Superior temporal gyrus (tissue), 1 donor: ENCODE data around the gene SERPINE1.
"Not testable (repeated sequence)": the region's sequence is repeated elsewhere in the genome, so short reads cannot be mapped to it uniquely, and the experiment has no call there.

Experiments used
- DNase-seq: peaks from one replicate; pipeline ENCODE4 v3.0.0-alpha.2; 2016; ENCODE audit errors: extremely low spot score

Gene SERPINE1

DNA sequence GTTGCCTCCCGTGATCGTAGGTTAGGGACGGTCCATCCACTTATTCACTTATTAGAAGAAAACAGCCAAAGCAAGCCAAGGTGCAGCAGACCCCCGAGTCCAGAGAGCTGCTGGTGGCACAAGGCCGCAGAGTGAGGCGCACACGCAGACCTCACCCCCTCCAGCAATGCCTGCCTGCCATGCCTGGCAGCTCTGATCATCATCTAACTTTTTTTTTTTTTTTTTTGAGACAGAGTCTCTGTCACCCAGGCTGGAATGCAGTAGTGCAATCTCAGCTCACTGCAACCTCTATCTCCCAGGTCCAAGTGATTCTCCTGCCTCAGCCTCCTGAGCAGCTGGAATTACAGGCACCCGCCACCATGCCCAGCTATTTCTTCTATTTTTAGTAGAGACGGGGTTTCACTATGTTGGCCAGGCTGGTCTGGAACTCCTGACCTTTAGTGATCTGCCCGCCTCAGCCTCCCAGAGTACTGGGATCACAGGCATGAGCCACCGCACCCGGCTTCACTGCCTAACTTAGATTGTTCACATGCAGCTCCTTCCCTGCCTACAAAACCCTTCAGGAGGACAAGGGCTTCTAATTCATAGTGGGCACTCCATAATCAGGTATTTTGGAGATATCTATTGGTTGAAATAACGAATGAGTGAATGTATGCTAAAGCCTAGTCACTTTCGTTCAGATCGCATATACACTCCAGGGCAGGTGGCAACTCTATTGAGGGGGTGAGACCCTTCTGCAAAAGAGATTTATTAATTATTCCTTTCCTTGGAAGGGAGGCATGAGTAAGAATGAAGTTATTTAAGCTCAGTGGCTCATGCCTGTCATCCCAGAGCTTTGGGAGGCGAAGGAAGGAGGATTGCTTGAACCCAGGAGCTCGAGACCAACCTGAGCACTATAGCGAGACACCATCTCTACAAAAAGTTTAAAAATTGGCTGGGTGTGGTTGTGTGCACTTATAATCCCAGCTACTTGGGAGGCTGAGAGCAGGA, 25.8 kb upstream of the SERPINE1 start:
- no peak for DNase-seq

DNA sequence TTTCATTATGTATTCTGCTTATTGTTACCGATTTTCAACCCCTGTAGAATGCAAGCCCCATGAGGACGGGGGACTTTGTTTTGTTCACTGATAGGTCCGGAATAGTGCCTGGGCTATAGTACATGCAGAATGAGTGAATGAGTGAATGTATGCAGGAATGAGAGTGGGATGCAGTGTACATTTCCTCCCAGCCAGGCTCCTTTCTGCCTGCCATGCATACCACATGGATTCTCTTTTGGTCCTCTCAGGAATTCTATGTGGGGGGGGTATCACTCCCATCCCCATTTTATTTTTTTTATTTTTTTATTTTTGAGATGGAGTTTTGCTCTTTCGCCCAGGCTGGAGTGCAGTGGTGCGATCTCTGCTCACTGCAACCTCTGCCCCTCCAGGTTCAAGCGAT, 24.9 kb upstream of the SERPINE1 start:
- DNase-seq = no peak

DNA sequence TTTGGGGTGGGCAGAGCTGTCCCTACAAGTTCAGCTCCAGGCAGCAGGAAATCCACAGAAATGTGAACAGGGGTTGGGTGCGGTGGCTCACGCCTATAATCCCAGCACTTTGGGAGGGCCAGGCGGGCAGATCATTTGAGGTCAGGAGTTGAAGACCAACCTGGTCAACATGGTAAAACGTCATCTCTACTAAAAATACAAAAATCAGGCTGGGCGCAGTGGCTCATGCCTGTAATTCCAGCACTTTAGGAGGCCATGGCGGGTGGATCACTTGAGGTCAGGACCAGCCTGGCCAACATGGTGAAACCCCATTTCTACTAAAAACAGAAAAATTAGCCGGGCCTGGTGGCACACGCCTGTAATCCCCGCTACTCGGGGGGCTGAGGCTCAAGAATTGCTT, 23.2 kb upstream of the SERPINE1 start:
- not testable (repeated sequence) for DNase-seq

DNA sequence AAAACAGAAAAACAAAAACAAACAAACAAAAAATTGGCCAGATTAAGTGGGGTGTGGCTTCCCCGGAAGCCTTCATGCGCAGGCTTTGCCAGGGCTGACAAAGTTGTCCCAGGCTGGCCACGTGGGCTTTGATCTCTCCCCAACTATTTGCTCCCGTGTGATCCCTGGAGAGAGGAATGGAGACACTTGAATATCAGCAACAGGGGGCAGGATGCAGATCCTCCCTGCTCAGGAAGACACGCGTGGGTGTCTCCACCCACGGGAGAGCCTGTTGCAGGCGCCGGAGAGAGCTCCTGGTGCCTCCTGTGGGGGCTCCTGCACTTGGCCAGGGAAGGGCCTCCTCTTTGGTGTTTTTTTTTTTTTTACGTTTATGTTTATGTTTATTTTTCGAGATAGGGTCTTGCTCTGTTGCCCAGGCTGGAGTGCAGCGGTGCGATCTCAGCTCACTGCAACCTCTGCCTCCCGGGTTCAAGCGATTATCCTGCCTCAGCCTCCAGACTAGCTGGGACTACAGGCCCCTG, 22.7 kb upstream of the SERPINE1 start:
- no peak for DNase-seq

DNA sequence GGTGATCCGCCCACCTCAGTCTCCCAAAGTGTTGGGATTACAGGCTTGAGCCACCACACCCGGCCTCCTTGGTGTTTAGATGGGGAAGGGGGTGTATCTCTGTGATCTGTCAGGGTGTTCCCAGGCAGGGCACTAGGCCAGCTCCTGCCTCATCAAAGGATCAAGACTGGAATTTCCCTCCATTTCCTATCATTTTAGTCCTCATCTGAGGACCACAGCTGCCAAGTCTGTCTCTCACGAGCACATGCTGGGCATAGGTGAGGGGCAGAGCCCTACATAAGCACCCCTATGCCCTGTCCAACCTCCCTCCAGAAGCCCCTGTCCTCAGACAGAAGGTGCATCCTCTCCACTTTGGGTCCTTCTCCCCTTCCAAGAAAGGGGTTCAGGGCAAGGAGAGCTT, 22.1 kb upstream of the SERPINE1 start:
- no peak for DNase-seq

DNA sequence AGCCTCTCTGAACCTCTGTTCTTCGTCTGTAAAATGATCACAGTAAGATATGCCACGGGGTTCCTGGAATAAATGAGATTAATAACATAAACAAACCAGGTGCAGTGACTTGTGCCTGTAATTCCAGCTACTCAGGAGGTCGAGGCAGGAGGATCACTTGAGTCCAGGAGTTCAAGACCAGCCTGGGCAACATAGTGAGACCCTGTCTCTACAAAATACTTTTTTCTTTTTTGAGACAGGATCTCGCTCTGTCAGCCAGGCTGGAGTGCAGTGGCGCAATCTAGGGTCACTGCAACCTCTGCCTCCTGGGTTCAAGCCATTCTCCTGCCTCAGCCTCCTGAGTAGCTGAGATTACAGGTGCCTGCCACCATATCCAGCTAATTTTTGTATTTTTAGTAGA, 21.7 kb upstream of the SERPINE1 start:
- DNase-seq = not testable (repeated sequence)

DNA sequence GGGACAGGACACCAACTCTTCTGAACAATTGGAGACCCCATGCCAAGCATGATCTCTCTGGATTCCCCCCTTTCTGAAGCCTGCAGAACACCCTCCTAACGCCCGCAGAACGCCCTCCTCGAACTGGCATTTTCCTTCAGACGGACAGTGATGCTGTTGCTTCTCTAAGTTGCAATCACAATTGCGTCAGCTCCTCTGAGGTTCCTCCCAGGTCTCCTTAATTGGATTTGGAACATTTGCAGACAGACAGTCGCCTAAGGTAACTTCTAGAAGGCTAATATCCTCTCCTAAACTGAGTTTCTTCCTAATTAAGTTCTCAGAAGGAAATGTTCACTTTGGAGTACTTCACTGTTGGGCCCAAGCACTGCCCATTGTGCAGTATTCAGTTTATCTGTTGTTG, 20.5 kb upstream of the SERPINE1 start:
- DNase-seq = no peak

DNA sequence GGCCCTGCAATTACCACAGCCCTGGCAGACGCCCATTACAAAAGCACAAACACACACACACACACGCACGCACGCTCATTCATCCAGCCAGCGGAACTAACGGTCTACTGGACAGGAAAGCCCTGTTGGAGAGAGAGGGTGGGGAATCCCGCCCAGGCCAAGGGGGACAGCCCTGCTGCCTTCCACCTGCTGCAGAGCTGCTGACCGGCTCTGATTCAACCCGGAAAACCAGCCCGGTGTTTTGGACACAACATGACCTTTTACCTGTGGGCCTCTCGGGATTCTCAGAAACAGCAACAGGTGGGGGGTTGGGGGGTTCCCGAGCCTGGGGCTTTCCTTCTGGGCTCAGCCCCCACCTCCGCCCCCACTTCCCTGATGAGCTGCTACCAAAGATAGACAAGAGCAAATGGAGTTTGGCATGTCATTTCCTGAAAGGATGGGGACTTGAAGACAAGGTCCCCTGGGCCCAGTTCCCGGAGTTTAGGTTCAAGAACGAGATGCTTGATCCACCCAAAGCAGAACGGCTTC, 18.5 kb upstream of the SERPINE1 start:
- DNase-seq = no peak

DNA sequence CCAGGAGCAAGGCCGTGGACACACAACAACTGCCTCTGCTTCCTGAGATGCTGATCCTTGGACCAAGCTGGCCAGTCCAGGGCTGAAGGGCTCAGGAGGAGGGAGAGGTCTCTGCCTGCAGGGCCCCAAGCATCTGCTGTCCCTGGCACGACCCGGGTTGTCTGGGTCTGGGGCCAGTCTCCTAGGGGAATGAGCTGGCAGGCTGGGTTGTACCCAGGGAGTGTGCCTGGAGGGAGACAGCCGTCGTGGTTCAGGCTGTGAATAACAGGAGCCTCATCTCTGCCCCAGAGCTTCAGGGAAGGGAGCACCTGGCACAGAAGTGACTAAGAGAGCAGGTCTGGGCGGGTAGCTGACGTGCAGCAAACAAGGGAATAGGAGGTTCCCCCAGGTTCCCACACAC, 17.9 kb upstream of the SERPINE1 start:
- DNase-seq = no peak

DNA sequence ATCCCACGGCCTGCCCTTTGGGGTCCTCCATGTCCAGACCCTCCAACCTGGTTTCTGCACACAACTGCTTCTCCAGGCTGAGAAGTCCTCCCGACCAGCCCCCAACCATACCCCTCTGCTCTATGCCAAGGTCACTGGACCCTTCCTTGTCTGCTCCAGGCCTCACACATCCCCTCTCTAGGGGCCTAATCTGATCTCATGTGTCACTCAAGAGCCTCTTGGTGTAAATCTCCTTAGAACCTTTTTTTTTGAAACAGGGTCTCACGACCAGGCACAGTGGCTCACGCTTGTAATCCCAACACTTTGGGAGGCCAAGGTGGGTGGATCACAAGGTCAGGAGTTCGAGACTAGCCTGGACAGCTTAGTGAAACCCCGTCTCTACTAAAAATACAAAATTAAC, 17.5 kb upstream of the SERPINE1 start:
- DNase-seq = no peak

DNA sequence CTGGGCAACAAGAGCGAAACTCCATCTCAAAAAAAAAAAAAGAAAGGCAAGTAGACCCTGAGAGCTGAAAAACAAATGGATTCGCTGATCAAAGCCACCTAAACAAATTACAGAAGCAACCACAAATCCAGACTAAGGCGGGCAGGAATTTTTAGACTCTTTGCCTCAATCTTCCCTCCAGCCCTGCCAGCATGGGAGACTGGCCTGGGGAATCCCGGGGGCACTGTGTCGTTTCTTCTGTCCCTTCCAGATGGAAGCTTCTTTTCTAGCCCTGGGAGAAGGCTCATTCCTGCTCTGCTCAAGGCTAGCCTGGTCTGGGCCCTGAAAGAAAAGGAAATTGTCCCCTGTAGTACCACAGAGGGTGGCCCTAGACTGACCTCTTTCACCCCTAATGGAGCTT, 15.6 kb upstream of the SERPINE1 start:
- DNase-seq = no peak

DNA sequence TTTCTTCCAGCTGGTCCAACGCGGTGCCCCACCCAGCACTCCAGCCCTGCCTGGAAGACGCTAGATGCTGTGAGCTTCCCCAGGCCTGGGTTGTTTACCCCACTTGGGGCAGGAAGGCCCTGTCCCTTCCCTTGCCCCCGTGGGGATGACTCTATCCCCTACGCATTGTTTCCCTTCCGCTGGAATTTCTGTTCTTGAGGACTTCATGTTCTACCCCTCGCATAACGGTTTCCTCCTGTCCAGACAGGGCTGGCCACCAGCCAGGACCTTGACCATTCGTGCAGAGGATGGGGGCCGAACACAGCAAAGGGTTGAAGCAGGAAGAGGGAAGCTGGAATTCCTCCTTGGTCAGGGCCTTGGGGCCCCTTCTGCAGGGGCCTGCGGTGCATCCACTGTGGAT, 14.7 kb upstream of the SERPINE1 start:
- DNase-seq = no peak

DNA sequence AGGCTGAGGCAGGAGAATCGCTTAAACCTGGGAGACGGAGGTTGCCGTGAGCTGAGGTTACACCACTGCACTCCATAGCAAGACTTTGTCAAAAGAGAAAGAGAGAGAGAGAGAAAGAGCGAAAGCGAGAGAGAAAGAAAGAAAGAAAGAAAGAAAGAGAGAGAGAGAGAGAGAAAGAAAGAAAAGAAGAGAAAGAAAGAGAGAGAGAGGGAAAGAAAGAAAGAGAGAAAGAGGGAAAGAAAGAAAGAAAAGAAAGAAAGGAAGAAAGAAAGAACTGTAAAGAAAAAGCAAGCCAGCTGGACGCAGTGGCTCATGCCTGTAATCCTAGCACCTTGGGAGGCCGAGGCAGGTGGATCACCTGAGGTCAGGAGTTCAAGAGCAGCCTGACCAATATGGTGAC, 13.8 kb upstream of the SERPINE1 start:
- not testable (repeated sequence) for DNase-seq

DNA sequence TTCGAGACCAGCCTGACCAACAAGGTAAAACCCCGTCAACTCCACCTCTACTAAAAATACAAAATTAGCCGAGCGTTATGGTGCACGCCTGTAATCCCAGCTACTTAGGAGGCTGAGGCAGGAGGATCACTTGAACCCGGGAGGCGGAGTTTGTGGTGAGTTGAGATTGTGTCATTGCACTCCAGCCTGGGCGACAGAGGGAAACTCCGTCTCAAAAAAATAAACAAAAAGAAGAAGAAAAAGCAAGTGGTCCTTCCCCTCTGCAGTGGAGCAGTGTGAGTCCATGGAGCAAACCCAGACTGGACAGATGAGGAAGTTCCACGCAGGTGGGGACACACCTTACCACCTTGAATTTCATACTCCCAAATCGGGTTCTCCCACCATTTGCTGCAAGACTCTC, 13.1 kb upstream of the SERPINE1 start:
- no peak for DNase-seq

DNA sequence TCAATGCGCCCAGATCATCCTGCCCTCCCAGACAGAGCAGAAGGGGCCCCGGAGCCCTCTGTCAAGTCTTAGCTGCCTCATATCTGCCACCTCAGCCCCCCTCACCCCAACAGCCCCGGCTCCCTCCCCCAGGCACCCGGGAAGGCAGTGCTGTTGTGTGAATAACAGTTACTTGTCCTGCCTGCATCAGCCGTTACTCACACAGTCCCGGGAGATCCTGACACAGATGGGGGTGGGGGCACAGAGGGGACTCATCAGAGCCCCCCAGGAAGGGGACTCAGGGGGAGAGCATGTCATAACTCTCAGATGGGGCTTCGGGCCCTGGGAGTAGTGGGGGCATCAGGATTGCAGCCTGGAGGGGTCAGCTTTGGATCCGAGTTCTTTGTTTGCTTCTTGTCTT, 12.4 kb upstream of the SERPINE1 start:
- DNase-seq = no peak

DNA sequence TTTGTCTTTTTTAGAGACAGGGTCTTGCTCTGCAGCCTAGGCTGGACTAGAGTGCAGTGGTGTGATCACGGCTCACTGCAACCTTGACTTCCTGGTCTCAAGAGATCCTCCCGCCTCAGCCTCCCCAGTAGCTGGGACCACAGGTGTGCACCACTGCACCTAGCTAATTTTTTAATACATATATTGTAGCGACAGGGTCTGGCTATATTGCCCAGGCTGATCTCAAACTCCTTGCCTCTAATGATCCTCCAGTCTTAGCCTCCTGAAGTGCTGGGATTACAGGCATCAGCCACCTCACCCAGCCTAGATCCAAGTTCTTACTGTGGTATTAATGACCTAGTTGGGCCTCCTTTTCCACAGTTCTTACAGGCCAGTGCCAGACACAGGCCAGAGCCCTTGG, 11.7 kb upstream of the SERPINE1 start:
- no peak for DNase-seq

DNA sequence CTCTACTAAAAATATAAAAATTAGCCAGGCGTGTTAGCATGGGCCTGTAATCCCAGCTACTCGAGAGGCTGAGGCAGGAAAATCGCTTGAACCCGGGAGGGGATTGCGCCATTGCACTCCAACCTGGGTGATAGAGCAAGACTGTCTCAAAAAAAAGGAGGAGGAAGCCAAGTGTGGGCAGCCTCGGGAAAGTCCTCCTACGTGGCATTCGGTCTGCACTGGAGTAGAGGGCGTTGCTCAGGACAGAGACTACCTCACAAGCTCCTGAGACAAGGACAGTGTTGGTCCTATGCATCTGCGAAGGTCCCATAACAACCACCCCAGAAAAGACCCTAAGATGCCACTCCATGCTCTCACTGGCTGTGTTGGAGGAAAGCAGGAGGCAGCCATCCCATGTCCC, 10.0 kb upstream of the SERPINE1 start:
- DNase-seq = no peak

DNA sequence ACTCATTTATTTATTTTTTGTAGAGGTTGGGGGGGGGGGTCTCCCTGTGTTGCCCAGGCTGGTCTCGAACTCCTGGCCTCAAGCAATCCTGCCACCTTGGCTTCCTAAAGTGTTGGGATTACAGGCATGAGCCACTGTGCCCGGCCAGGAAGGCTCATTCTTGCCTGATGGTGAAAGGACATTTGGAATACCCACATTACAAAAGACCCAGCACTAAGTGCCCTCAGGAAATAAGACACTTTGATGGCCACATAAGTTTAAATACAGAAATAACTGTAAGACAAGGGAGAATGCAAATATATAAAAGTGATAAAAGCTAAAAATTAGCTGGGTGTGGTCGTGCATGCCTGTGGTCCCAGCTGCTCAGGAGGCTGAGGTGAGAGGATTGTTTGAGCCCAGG, 8.0 kb upstream of the SERPINE1 start:
- DNase-seq = no peak

DNA sequence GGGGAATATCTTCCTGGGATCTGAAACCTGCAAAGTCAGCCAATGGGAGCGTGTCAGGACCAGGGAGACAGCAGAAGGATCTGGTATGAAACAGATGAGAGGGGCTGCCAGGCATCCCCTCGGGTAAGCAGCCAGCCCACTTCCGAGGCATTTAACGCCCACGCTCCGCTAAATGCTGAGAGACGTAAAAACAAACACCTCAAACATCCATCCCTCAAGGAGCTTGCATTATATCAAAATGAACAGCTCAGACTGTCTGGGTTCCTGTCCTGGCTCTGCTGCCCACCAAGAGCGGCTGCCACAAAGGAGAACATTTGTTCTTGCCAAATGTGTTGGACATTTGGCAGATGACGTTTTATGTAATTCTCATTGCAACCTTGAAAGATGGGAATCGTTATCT, 7.0 kb upstream of the SERPINE1 start:
- DNase-seq = no peak

DNA sequence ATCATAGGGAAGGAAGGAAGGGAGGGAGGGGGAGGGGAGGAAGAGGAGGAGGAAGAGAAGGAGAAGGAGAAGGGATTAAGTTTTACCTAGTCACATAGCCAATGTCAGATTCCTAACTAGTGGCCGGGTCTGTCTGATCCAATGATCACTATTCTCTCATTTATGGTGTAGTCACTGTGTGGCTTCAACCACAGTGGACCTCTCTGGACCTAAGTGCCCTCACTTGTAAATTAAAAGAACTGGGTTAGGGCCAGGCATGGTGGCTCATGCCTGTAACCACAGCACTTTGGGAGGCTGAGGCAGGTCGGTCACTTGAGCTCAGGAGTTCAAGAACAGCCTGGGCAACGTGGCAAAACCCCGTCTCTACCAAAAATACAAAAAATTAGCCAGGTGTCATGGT, 6.6 kb upstream of the SERPINE1 start:
- no peak for DNase-seq

DNA sequence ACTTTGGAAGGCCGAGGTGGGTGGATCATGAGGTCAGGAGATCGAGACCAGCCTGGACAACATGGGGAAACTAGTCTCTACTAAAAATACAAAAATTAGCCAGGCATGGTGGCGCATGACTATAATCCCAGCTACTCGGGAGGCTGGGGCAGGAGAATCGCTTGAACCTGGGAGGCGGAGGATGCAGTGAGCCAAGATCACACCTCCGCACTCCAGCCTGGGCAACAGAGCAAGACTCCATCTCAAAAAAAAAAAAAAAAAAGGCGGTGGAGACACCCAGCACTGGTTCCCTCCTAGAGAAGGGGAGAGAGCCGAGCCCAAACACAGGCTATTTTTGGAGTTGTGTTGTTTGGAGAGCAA, 5.3 kb upstream of the SERPINE1 start:
- not testable (repeated sequence) for DNase-seq

DNA sequence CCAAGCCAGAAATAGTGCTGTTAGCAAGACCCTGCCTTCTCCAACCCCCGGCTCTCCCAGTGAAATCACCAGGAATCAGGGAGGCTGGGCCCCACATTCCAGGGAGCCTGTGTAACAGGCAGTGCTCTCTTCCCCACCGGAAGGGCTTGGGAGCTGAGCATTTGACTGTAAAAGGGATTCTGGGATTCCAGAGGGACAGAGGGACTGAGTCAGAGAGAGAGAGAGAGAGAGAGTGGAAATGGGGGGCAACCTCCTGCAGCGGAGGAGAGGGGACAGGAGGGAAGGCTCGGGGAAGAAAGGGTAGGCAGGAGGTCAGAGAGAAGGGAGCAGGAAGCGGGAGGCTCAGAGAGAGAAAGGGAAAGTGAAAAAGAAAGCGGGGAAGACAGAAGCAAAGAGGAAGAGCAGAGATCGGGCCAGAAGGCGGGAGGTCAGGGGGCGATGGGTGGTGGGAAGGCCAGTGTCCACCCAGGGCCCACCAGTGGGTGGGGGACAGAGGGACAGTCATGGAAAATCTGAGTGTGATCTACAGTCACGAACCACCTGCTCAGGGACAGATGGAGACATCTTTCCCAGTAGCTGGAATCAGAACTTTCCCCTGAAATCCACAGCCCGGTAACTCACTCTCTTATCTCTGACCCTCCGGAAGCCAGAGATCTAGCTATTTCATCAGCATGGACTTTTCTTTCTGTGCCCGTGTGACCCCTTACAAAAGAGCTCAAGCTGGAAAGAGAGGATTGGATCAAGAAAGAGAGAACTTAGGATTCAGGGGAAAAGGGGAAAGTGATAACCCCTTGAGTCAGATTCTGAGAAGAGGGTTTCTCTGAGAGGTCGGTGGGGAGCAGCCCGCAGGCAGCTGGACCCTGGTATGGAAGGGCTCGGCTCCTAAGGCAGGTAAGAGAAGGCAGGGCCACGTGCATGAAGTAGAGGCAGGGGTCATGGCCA, 4.6 kb upstream of the SERPINE1 start:
- no peak for DNase-seq
